GM12801 (cell line): ENCODE measurements around the gene MUL1.

Experiments used
- CTCF ChIP-seq: IDR thresholded peaks from one replicate; pipeline ENCODE4 v1.5.1; 2011; ENCODE audit warnings: control low read depth; ENCODE audit not compliant: insufficient read length; ENCODE audit errors: extremely low read depth

Gene MUL1

GRCh38 chr1:20486457-20487235, 21.3 kb downstream of the MUL1 start:
- TF ChIP-seq CTCF = no peak

GRCh38 chr1:20485527-20486456, 22.2 kb downstream of the MUL1 start, which contains the start of gene CAMK2N1:
Gene CAMK2N1, minus strand, starts transcription at chr1:20486210. Its CDS starts 831 bp downstream, at chr1:20485379.
- TF ChIP-seq CTCF = no peak

- TF ChIP-seq CTCF = no peak
These were observed 23.2 kb downstream of the MUL1 start for GRCh38 chr1:20484519-20485462.

- TF ChIP-seq CTCF = no peak
These were observed 24.0 kb downstream of the MUL1 start for GRCh38 chr1:20483833-20484518.

GRCh38 chr1:20483098-20483832, 24.7 kb downstream of the MUL1 start:
- TF ChIP-seq CTCF = no peak
